K562 (cell line): ENCODE results near the gene PYCR2. TPM values are rescaled to one million over a fixed set of nuclear protein-coding genes. Genes with fewer than 3 reads are reported as not detected.

Experiments used
- ATAC-seq: fragments of 200-7000 bp; cut with Tn5 transposase; 3 replicates; pipeline ENCODE4 v1.9.1; 2020; ENCODE audit warnings: moderate library complexity
- BruUV-seq: library from RNA; stranded (reverse); fragments of 400-500 nt; replicated peaks from 2 replicates; lab custom pipeline; 2021; lab: Mats Ljungman, UMichigan
- CTCF ChIA-PET: fragments of 300-600 bp; formaldehyde crosslinking; extraction: SDS; loops from one replicate; lab custom pipeline; 2021; ENCODE audit warnings: low intra/inter-chr PET ratio; lab: Yijun Ruan, JAX
- POLR2A ChIA-PET: fragments of 300-600, 350-650 bp; sonication (Branson Sonifier 250); formaldehyde crosslinking; extraction: SDS; loops from one replicate; lab custom pipeline; 2021; ENCODE audit warnings: antibody characterized with exemption, inconsistent platforms; lab: Yijun Ruan, JAX
- DNase-seq, 4 experiments: peaks; one replicate each; pipeline versions ENCODE4 v3.0.0 to v3.0.0-alpha.2; 2011 to 2018; ENCODE audit warnings: low spot score in 3 of 4, mixed read lengths in 3 of 4; ENCODE audit errors: extremely low read depth in 1 of 4
- FAIRE-seq: peaks from 2 replicates; lab custom pipeline; 2011; peaks lifted over from hg19 to GRCh38; lab: Jason Lieb, UNC
- H2AFZ ChIP-seq: 2 replicates; pipeline ENCODE4 v1.6.0; 2011; ENCODE audit warnings: low read depth, low read length, control low read depth, inconsistent platforms
- H3K27ac ChIP-seq: fragments of 200-600 bp; 3 replicates; pipeline ENCODE4 v1.8.0; 2011; ENCODE audit warnings: low read depth, mild to moderate bottlenecking, control low read depth, inconsistent platforms, low read length, moderate library complexity, mixed read lengths; ENCODE audit errors: extremely low read depth
- H3K27me3 ChIP-seq, 2 experiments: fragments of 300-600 bp in 1 of 2; 2 replicates in 1 of 2; 3 replicates in 1 of 2; pipeline versions ENCODE4 v1.6.0 to v1.8.0; 2011; ENCODE audit warnings: inconsistent platforms in 2 of 2, low read length in 2 of 2, mild to moderate bottlenecking in 1 of 2, mixed read lengths in 1 of 2, moderate library complexity in 1 of 2; ENCODE audit not compliant: control insufficient read depth in 2 of 2, insufficient read depth in 2 of 2
- H3K36me3 ChIP-seq: fragments of 300-600 bp; 3 replicates; pipeline ENCODE4 v1.8.0; 2011; ENCODE audit warnings: mild to moderate bottlenecking, low read length, inconsistent platforms; ENCODE audit not compliant: control insufficient read depth, insufficient read depth
- H3K4me1 ChIP-seq, 2 experiments: fragments of 200-600 bp in 1 of 2; replicated peaks in 1 of 2; 2 replicates in 1 of 2; 3 replicates in 1 of 2; pipeline versions ENCODE4 v1.5.1 to v1.8.0; 2011; ENCODE audit warnings: inconsistent platforms in 2 of 2, low read length in 2 of 2, mild to moderate bottlenecking in 1 of 2, mixed read lengths in 1 of 2, moderate library complexity in 1 of 2; ENCODE audit not compliant: control insufficient read depth in 2 of 2, insufficient read depth in 2 of 2
- H3K4me2 ChIP-seq: 2 replicates; pipeline ENCODE4 v1.6.1; 2011; ENCODE audit warnings: low read length, control low read depth, inconsistent platforms, mixed read lengths; ENCODE audit not compliant: insufficient read depth
- H3K4me3 ChIP-seq: fragments of 200-600 bp; sonication (generic), shearing (Covaris generic); 2 replicates; pipeline ENCODE4 v1.5.1; 2016; ENCODE audit warnings: control low read depth, inconsistent platforms
- H3K79me2 ChIP-seq: fragments of 200-600 bp; 3 replicates; pipeline ENCODE4 v1.8.0; 2011; ENCODE audit warnings: low read length, inconsistent platforms; ENCODE audit not compliant: control insufficient read depth, insufficient read depth
- H3K9ac ChIP-seq, 2 experiments: 2 replicates each; pipeline versions ENCODE4 v1.6.0 to v1.6.1; 2011; ENCODE audit warnings: low read depth in 2 of 2, low read length in 2 of 2, control low read depth in 1 of 2, inconsistent platforms in 1 of 2, mild to moderate bottlenecking in 1 of 2, mixed read lengths in 1 of 2; ENCODE audit not compliant: insufficient read depth in 1 of 2
- H3K9me1 ChIP-seq: one replicate; pipeline ENCODE4 v1.6.0; 2011; ENCODE audit warnings: inconsistent platforms, mild to moderate bottlenecking, low read length, moderate library complexity; ENCODE audit not compliant: control insufficient read depth, insufficient read depth
- H3K9me3 ChIP-seq: replicated peaks from 2 replicates; pipeline ENCODE4 v1.5.1; 2011; ENCODE audit warnings: low read depth, low read length, inconsistent platforms; ENCODE audit not compliant: control insufficient read depth, insufficient read depth
- H4K20me1 ChIP-seq: replicated peaks from 2 replicates; pipeline ENCODE4 v1.6.1; 2011; ENCODE audit warnings: low read length, inconsistent platforms, mixed read lengths; ENCODE audit not compliant: control insufficient read depth, insufficient read depth
- BMI1 ChIP-seq: fragments of 150-350 bp; IDR thresholded peaks from 2 replicates; pipeline ENCODE4 v1.6.1; 2014; ENCODE audit warnings: low read length
- ESRRA ChIP-seq: fragments of 450-650 bp; IDR thresholded peaks from 2 replicates; pipeline ENCODE4 v1.6.1; 2014; ENCODE audit warnings: low read depth, mild to moderate bottlenecking, moderate library complexity, borderline replicate concordance
- FOXJ2 ChIP-seq: fragments of 200-800 bp; sonication (Bioruptor generic); IDR thresholded peaks from 2 replicates; pipeline ENCODE4 v1.6.1; 2016; ENCODE audit warnings: missing genetic modification characterization, missing compliant biosample characterization
- GATAD2A ChIP-seq: fragments of 450-650 bp; IDR thresholded peaks from 2 replicates; pipeline ENCODE4 v1.6.1; 2017
- HDAC1 ChIP-seq, 2 experiments: fragments of 450-650 bp; IDR thresholded peaks; 2 replicates each; pipeline ENCODE4 v1.6.1; 2016 to 2017; ENCODE audit warnings: inconsistent platforms in 1 of 2, mild to moderate bottlenecking in 1 of 2, moderate library complexity in 1 of 2
- KAT2B ChIP-seq: IDR thresholded peaks from one replicate; pipeline ENCODE4 v1.6.1; 2012; ENCODE audit warnings: low read depth, mild to moderate bottlenecking, control low read depth, inconsistent platforms, low read length, moderate library complexity
- MBD2 ChIP-seq: sonication (generic); IDR thresholded peaks from 2 replicates; pipeline ENCODE4 v1.6.1; 2016; ENCODE audit warnings: low read depth, borderline replicate concordance
- MEF2D ChIP-seq: conservative IDR thresholded peaks from 2 replicates; pipeline ENCODE4 v1.6.1; 2016; ENCODE audit warnings: low read depth, missing genetic modification characterization, missing compliant biosample characterization
- MYNN ChIP-seq, 2 experiments: sonication (generic); formaldehyde crosslinking in 1 of 2; IDR thresholded peaks; 2 replicates each; pipeline versions ENCODE4 v1.5.0 to v1.6.1; 2016 to 2020; ENCODE audit warnings: antibody characterized with exemption in 1 of 2, missing genetic modification reagents in 1 of 2
- PYGO2 ChIP-seq: fragments of 450-650 bp; IDR thresholded peaks from 2 replicates; pipeline ENCODE4 v1.6.1; 2016; ENCODE audit warnings: mild to moderate bottlenecking, missing genetic modification characterization, moderate library complexity, missing compliant biosample characterization
- THAP7 ChIP-seq: fragments of 250-450 bp; sonication (Bioruptor Pico); IDR thresholded peaks from 2 replicates; pipeline ENCODE4 v1.5.0; 2021
- ZHX1 ChIP-seq: fragments of 150-350 bp; conservative IDR thresholded peaks from 2 replicates; pipeline ENCODE4 v1.6.1; 2014; ENCODE audit warnings: low read length
- ZNF780A ChIP-seq: fragments of 250-450 bp; sonication (Bioruptor Pico); IDR thresholded peaks from 2 replicates; pipeline ENCODE4 v1.5.0; 2021; ENCODE audit warnings: mild to moderate bottlenecking
- WGBS: fragments of 100-300 bp; shearing (Covaris generic); methylation state at CpG from one replicate; pipeline ENCODE4 v1.1.6; 2016; ENCODE audit warnings: low coverage, mixed read lengths; ENCODE audit not compliant: insufficient coverage; ENCODE audit errors: missing lambda C conversion rate; 5-methylcytosine and 5-hydroxymethylcytosine counted together
- in situ Hi-C: fragments of 300-500 bp; cut with MboI; formaldehyde crosslinking; loops from 4 replicates; pipeline ENCODE4 v1.15.0; 2018; ENCODE audit warnings: inconsistent platforms, mixed read lengths
- intact Hi-C: fragments of 100-400 bp; cut with micrococcal nuclease; formaldehyde crosslinking; loops from 2 replicates; pipeline ENCODE4 v1.14.2; 2022
- polyA plus RNA-seq, 8 experiments: library from polyadenylated mRNA; depleted of rRNA in 4 of 8; stranded (reverse) in 5 of 8; unstranded in 3 of 8; fragments of >200 nt; fragmentation: Nextera tagmentation in 2 of 8; fragmentation: Illumina TruSeq in 1 of 8; extraction: Ambion mirVana in 2 of 8; extraction: Trizol in 1 of 8; gene quantifications; 2 replicates each; pipeline versions ENCODE4 v1.2.1 to v1.2.3, GENCODE V29; 2011 to 2014; ENCODE audit warnings: inconsistent platforms in 1 of 8, missing spikeins in 1 of 8
- total RNA-seq, 7 experiments: library from RNA; depleted of rRNA in 6 of 7; stranded (reverse); fragments of >200 nt in 6 of 7; fragmentation: Illumina TruSeq in 2 of 7; extraction: Trizol in 2 of 7; gene quantifications; 2 replicates each; pipeline versions ENCODE4 v1.2.1 to v1.2.3, GENCODE V29; 2011 to 2021; ENCODE audit warnings: low replicate concordance in 1 of 7

PYCR2 gene
- total and polyA plus RNA-seq, 9 of the 15 experiments (the other 6 are each of a cell fraction or from before 2014, with no cell fraction given): 5.5 to 219 (median 127) TPM

GRCh38 chr1:225872075-225872430 is 52.0 kb downstream of the PYCR2 start (continued):
- no peak for TF ChIP-seq ZHX1

- no peak for TF ChIP-seq HDAC1 (IDR thresholded peaks at IDR 0.05)
- TF ChIP-seq BMI1: no peak
- no peak for TF ChIP-seq MBD2
- TF ChIP-seq MYNN (IDR thresholded peaks at IDR 0.05): no peak
- TF ChIP-seq MYNN (CRISPR knock-in tag; IDR thresholded peaks at IDR 0.05): no peak
- TF ChIP-seq MEF2D: no peak
- TF ChIP-seq THAP7 (CRISPR knock-in tag): no peak
- no peak for TF ChIP-seq KAT2B
- no peak for TF ChIP-seq ZNF780A (CRISPR knock-in tag)
- TF ChIP-seq FOXJ2 (tag): no peak
- no peak for TF ChIP-seq PYGO2 (tag)
- no peak for TF ChIP-seq ESRRA
- no peak for TF ChIP-seq GATAD2A
These were observed 52.5 kb downstream of the PYCR2 start for GRCh38 chr1:225871359-225872074.

More at GRCh38 chr1:225871359-225872074, 52.5 kb downstream of the PYCR2 start:
- intact Hi-C loops (no loop called here), in situ Hi-C loops (no loop called here)
- CTCF ChIA-PET: interaction anchor here (0.7 kb wide), 1 partner anchor 75 kb away, joined by 3 read pairs; no protein-coding TSS in a partner anchor
- Histone ChIP-seq H2AFZ (no peak overlapping the region), H3K9me1 (no peaks in the 10 kb centered on the region), H4K20me1 (no peaks in the 10 kb centered on the region; the same call in 1 of the 2 replicates), H3K27ac (no peak overlapping the region), H3K4me3 (no peak overlapping the region), H3K4me2 (no peak overlapping the region), H3K4me1 (no peaks in the 10 kb centered on the region), H3K27me3 (no peaks in the 10 kb centered on the region), H3K79me2 (no peaks in the 10 kb centered on the region), H3K36me3 (peaks cover 86% of the 10 kb centered on the region), H3K9ac (no peak overlapping the region), H3K9me3 (no peaks in the 10 kb centered on the region)
- POLR2A ChIA-PET: interaction anchor here (0.6 to 5.1 kb wide), 4 partner anchors 10 to 1017 kb away, joined by 3 to 37 read pairs (median 3); partner anchors contain the start of gene TMEM63A
- ATAC-seq: no peak
- 75% methylated on average over 11 of the region's 11 CpGs for WGBS
- DNase-seq: no peak
- no peak for FAIRE-seq
- no TSS peak for BruUV-seq
